ENCODE measurements around the gene BTK.

BTK gene

GRCh38 chrX:101360390-101360789, 25.6 kb downstream of the BTK start:
- Histone ChIP-seq H3K36me3 (ENCODE audit: low read length) (no peaks in the 10 kb centered on the region), H3K9ac (ENCODE audit: low read length) (no peak overlapping the region), H3K79me2 (ENCODE audit: insufficient read depth, low read length) (no peaks in the 10 kb centered on the region), H3K9me2 (replicated peaks; ENCODE audit: insufficient read depth, low read length) (no peaks in the 10 kb centered on the region), H3K4me3 (ENCODE audit: insufficient read depth, low read length, poor library complexity, severe bottlenecking) (no peak overlapping the region), H3F3A (ENCODE audit: insufficient read depth) (no peaks in the 10 kb centered on the region), H4K20me1 (ENCODE audit: low read depth, low read length) (no peaks in the 10 kb centered on the region), H3K27ac (ENCODE audit: low read depth, low read length) (no peak overlapping the region), H3K9me3 (ENCODE audit: insufficient read depth, low read length) (no peaks in the 10 kb centered on the region), H3K27me3 (ENCODE audit: low read length) (no peaks in the 10 kb centered on the region), H2AFZ (ENCODE audit: low read depth, low read length, severe bottlenecking) (no peak overlapping the region), H3K4me2 (ENCODE audit: low read depth, low read length, poor library complexity, severe bottlenecking) (no peak overlapping the region)
- TF ChIP-seq EZH2phosphoT487 (conservative IDR thresholded peaks at IDR 0.05; ENCODE audit: low read length), result no peak
- TF ChIP-seq, protein P1, sequence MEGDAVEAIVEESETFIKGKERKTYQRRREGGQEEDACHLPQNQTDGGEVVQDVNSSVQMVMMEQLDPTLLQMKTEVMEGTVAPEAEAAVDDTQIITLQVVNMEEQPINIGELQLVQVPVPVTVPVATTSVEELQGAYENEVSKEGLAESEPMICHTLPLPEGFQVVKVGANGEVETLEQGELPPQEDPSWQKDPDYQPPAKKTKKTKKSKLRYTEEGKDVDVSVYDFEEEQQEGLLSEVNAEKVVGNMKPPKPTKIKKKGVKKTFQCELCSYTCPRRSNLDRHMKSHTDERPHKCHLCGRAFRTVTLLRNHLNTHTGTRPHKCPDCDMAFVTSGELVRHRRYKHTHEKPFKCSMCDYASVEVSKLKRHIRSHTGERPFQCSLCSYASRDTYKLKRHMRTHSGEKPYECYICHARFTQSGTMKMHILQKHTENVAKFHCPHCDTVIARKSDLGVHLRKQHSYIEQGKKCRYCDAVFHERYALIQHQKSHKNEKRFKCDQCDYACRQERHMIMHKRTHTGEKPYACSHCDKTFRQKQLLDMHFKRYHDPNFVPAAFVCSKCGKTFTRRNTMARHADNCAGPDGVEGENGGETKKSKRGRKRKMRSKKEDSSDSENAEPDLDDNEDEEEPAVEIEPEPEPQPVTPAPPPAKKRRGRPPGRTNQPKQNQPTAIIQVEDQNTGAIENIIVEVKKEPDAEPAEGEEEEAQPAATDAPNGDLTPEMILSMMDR (IDR thresholded peaks at IDR 0.05; ENCODE audit: insufficient read depth, low read length, poor library complexity, severe bottlenecking), result no peak

DNA sequence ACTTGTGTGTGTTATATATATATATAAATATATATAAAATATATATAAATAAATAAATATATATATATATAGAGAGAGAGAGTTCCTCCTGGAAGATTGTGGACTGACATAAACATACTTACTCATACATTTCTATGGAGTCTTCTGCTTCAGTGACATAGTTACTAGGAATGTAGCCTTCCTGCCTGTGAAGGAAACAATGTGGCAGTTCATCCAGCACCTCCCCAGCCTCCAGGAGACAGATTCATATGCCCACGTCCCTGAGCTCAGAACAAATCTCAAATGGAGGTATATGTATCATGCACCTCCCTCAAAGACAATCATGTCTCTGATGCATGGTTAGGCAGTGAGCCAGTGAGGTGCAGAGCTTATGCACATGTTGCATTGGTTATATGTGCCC, 26.0 kb downstream of the BTK start:
- H3K9ac ChIP-seq (ENCODE audit: low read length), result no peak overlapping the region
- H3K79me2 ChIP-seq (ENCODE audit: insufficient read depth, low read length), result no peaks in the 10 kb centered on the region
- no peak overlapping the region for H3K4me3 ChIP-seq (ENCODE audit: insufficient read depth, low read length, poor library complexity, severe bottlenecking)
- no peaks in the 10 kb centered on the region for H3K36me3 ChIP-seq (ENCODE audit: low read length)
- H3K4me2 ChIP-seq (ENCODE audit: low read depth, low read length, poor library complexity, severe bottlenecking), result no peak overlapping the region
- no peak overlapping the region for H2AFZ ChIP-seq (ENCODE audit: low read depth, low read length, severe bottlenecking)
- H4K20me1 ChIP-seq (ENCODE audit: low read depth, low read length), result no peaks in the 10 kb centered on the region
- H3K27ac ChIP-seq (ENCODE audit: low read depth, low read length), result no peak overlapping the region
- TF ChIP-seq EZH2phosphoT487 (conservative IDR thresholded peaks at IDR 0.05; ENCODE audit: low read length), result no peak
- TF ChIP-seq, protein P1 (IDR thresholded peaks at IDR 0.05; ENCODE audit: insufficient read depth, low read length, poor library complexity, severe bottlenecking), result no peak
- H3K9me2 ChIP-seq (replicated peaks; ENCODE audit: insufficient read depth, low read length), result no peaks in the 10 kb centered on the region
- H3K27me3 ChIP-seq (ENCODE audit: low read length), result no peaks in the 10 kb centered on the region
- H3K9me3 ChIP-seq (ENCODE audit: insufficient read depth, low read length), result no peaks in the 10 kb centered on the region
- no peaks in the 10 kb centered on the region for H3F3A ChIP-seq (ENCODE audit: insufficient read depth)

DNA sequence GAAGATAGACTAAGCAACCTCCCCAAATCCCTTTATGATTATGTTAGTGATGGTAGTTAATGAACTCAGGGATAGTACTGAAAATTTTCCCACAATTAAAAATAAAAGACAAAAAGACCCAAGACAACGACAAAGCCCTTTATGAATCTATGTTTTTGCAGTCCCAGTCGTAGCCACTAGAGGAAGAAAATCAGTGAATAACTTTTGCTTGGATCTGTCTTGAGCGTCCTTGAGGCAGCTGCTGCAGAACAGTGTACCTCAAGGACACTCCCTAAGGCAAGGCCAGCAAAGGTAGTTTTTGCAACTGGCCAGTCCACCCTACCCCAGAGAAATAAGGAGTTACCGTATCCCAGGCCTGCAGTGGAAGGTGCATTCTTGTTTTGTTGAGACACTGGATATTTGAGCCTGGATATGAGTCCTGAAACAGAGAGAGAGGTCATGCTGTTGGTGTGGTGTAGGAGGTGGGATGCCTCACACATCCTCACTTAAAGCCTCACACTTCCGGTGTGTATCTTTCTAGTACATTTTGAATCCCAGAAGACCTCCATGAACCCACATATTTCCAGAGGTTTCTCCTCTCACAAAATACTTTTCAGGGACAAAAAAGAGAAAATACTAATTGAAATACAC, 28.7 kb downstream of the BTK start:
- Histone ChIP-seq H3K4me3 (ENCODE audit: insufficient read depth, low read length, poor library complexity, severe bottlenecking) (no peak overlapping the region), H2AFZ (ENCODE audit: low read depth, low read length, severe bottlenecking) (no peak overlapping the region), H3K27ac (ENCODE audit: low read depth, low read length) (no peak overlapping the region), H3K36me3 (ENCODE audit: low read length) (no peaks in the 10 kb centered on the region), H4K20me1 (ENCODE audit: low read depth, low read length) (no peaks in the 10 kb centered on the region), H3K27me3 (ENCODE audit: low read length) (no peaks in the 10 kb centered on the region), H3F3A (ENCODE audit: insufficient read depth) (no peaks in the 10 kb centered on the region), H3K9me3 (ENCODE audit: insufficient read depth, low read length) (no peaks in the 10 kb centered on the region), H3K9ac (ENCODE audit: low read length) (no peak overlapping the region), H3K4me2 (ENCODE audit: low read depth, low read length, poor library complexity, severe bottlenecking) (no peak overlapping the region), H3K79me2 (ENCODE audit: insufficient read depth, low read length) (no peaks in the 10 kb centered on the region), H3K9me2 (replicated peaks; ENCODE audit: insufficient read depth, low read length) (no peaks in the 10 kb centered on the region)
- TF ChIP-seq, protein P1 (IDR thresholded peaks at IDR 0.05; ENCODE audit: insufficient read depth, low read length, poor library complexity, severe bottlenecking), result no peak
- TF ChIP-seq EZH2phosphoT487 (conservative IDR thresholded peaks at IDR 0.05; ENCODE audit: low read length), result no peak

Data from SU-DHL-6 (cell line).